WTC11 (cell line): ENCODE measurements around the gene GTF2I. TPM values are rescaled to one million over a fixed set of nuclear protein-coding genes. Genes with fewer than 3 reads are reported as not detected.

ENCODE experiments used
- ATAC-seq: fragments of 200-7000 bp; cut with Tn5 transposase; 2 replicates; pipeline ENCODE4 v1.10.0; 2021; ENCODE audit warnings: mild to moderate bottlenecking, moderate library complexity
- CTCF ChIA-PET: fragments of 300-600 bp; sonication (Branson Sonifier 250); formaldehyde crosslinking; loops from one replicate; lab custom pipeline; 2021; ENCODE audit warnings: antibody characterized with exemption; lab: Charles Lee
- POLR2A ChIA-PET: fragments of 350-600 bp; sonication (Branson Sonifier 250); formaldehyde crosslinking; loops from one replicate; lab custom pipeline; 2021; ENCODE audit warnings: antibody characterized with exemption; lab: Charles Lee
- DNase-seq: peaks from one replicate; pipeline ENCODE4 v3.0.0; 2021; ENCODE audit warnings: low spot score
- H3K27ac Mint-ChIP-seq: 2 replicates; pipeline ENCODE4 v1.8.0; 2021; ENCODE audit warnings: mixed read lengths
- H3K27me3 Mint-ChIP-seq: 2 replicates; pipeline ENCODE4 v1.8.0; 2021; ENCODE audit warnings: low read depth, mild to moderate bottlenecking, moderate library complexity, mixed read lengths
- H3K36me3 Mint-ChIP-seq: 2 replicates; pipeline ENCODE4 v1.8.0; 2021; ENCODE audit warnings: mixed read lengths
- H3K4me1 Mint-ChIP-seq: 2 replicates; pipeline ENCODE4 v1.8.0; 2022; ENCODE audit warnings: mixed read lengths
- H3K4me3 Mint-ChIP-seq: 2 replicates; pipeline ENCODE4 v1.8.0; 2021; ENCODE audit warnings: mild to moderate bottlenecking, moderate library complexity, mixed read lengths
- H3K9me3 Mint-ChIP-seq: 2 replicates; pipeline ENCODE4 v1.8.0; 2021; ENCODE audit warnings: mixed read lengths
- AR ChIP-seq: fragments of 250-450 bp; sonication (Bioruptor Pico); IDR thresholded peaks from 2 replicates; pipeline ENCODE4 v1.9.0; 2021; ENCODE audit warnings: mild to moderate bottlenecking
- ATF1 ChIP-seq: sonication (generic); formaldehyde crosslinking; IDR thresholded peaks from 2 replicates; pipeline ENCODE4 v1.8.1; 2023; ENCODE audit warnings: mild to moderate bottlenecking, moderate library complexity, missing genetic modification reagents
- CBFB ChIP-seq: sonication (generic); formaldehyde crosslinking; IDR thresholded peaks from 2 replicates; pipeline ENCODE4 v1.8.1; 2022; ENCODE audit warnings: mild to moderate bottlenecking, low read depth, missing genetic modification reagents
- CREB1 ChIP-seq: sonication (generic); formaldehyde crosslinking; IDR thresholded peaks from 2 replicates; pipeline ENCODE4 v1.8.0; 2023; ENCODE audit warnings: mild to moderate bottlenecking, missing genetic modification reagents
- ETV6 ChIP-seq: sonication (generic); formaldehyde crosslinking; IDR thresholded peaks from 2 replicates; pipeline ENCODE4 v1.8.1; 2022; ENCODE audit warnings: mild to moderate bottlenecking, missing genetic modification reagents
- FOXJ3 ChIP-seq: sonication (generic); formaldehyde crosslinking; IDR thresholded peaks from 2 replicates; pipeline ENCODE4 v1.9.0; 2021; ENCODE audit warnings: missing genetic modification reagents, mild to moderate bottlenecking, borderline replicate concordance
- FOXP1 ChIP-seq: sonication (generic); formaldehyde crosslinking; IDR thresholded peaks from 2 replicates; pipeline ENCODE4 v1.8.0; 2022; ENCODE audit warnings: missing genetic modification reagents, mild to moderate bottlenecking, moderate library complexity, borderline replicate concordance
- GRHL2 ChIP-seq: fragments of 250-450 bp; sonication (Bioruptor Pico); IDR thresholded peaks from 2 replicates; pipeline ENCODE4 v1.8.0; 2022; ENCODE audit warnings: mild to moderate bottlenecking, moderate library complexity; ENCODE audit not compliant: insufficient replicate concordance, severe bottlenecking
- HMGA2 ChIP-seq: fragments of 250-450 bp; sonication (Bioruptor Pico); IDR thresholded peaks from 2 replicates; pipeline ENCODE4 v1.4.0; 2021; ENCODE audit warnings: mild to moderate bottlenecking, moderate library complexity
- IRF1 ChIP-seq: sonication (generic); formaldehyde crosslinking; IDR thresholded peaks from 2 replicates; pipeline ENCODE4 v1.8.0; 2023; ENCODE audit warnings: missing genetic modification reagents
- IRF2 ChIP-seq: sonication (generic); formaldehyde crosslinking; IDR thresholded peaks from 2 replicates; pipeline ENCODE4 v1.8.0; 2022; ENCODE audit warnings: low read depth, missing genetic modification reagents, borderline replicate concordance
- NFATC4 ChIP-seq: fragments of 250-450 bp; sonication (Bioruptor Pico); IDR thresholded peaks from 2 replicates; pipeline ENCODE4 v1.9.0; 2021; ENCODE audit warnings: mild to moderate bottlenecking
- RELA ChIP-seq: sonication (generic); formaldehyde crosslinking; IDR thresholded peaks from 2 replicates; pipeline ENCODE4 v1.8.1; 2022; ENCODE audit warnings: missing genetic modification reagents, mild to moderate bottlenecking, borderline replicate concordance
- STAT6 ChIP-seq: sonication (generic); formaldehyde crosslinking; conservative IDR thresholded peaks from 2 replicates; pipeline ENCODE4 v1.8.1; 2023; ENCODE audit warnings: mild to moderate bottlenecking, low read depth, missing genetic modification reagents, moderate library complexity
- TEAD1 ChIP-seq: sonication (generic); formaldehyde crosslinking; IDR thresholded peaks from 2 replicates; pipeline ENCODE4 v1.8.0; 2022; ENCODE audit warnings: mild to moderate bottlenecking, missing genetic modification reagents
- ZMAT4 ChIP-seq: fragments of 250-450 bp; sonication (Bioruptor Pico); IDR thresholded peaks from 2 replicates; pipeline ENCODE4 v1.9.0; 2021; ENCODE audit warnings: mild to moderate bottlenecking
- ZNF138 ChIP-seq: sonication (generic); formaldehyde crosslinking; conservative IDR thresholded peaks from 2 replicates; pipeline ENCODE4 v1.8.1; 2022; ENCODE audit warnings: mild to moderate bottlenecking, moderate library complexity, missing genetic modification reagents
- ZNF671 ChIP-seq: fragments of 250-450 bp; sonication (Bioruptor Pico); IDR thresholded peaks from 2 replicates; pipeline ENCODE4 v1.8.0; 2021; ENCODE audit warnings: mild to moderate bottlenecking
- total RNA-seq: library from RNA; stranded (reverse); gene quantifications from 3 replicates; pipeline ENCODE4 v1.2.3, GENCODE V29; 2021

Gene GTF2I
- total RNA-seq, 1 experiment from 2014 or later: 308 TPM

- DNase-seq: no peak
- ChIA-PET CTCF (no interaction called here), POLR2A (no interaction called here)
- no peaks in the 10 kb centered on the region for H3K4me1 Mint-ChIP-seq
- no peak overlapping the region for H3K27ac Mint-ChIP-seq
- peaks cover 94% of the 10 kb centered on the region for H3K36me3 Mint-ChIP-seq
- TF ChIP-seq HMGA2 (CRISPR knock-in tag) (no peak), RELA (CRISPR knock-in tag) (no peak), AR (CRISPR knock-in tag) (no peak), STAT6 (CRISPR knock-in tag) (no peak), CBFB (CRISPR knock-in tag) (no peak), IRF2 (CRISPR knock-in tag) (no peak), FOXP1 (CRISPR knock-in tag) (no peak), GRHL2 (CRISPR knock-in tag) (no peak), ETV6 (no peak), ZNF138 (CRISPR knock-in tag) (no peak), FOXJ3 (no peak), ATF1 (CRISPR knock-in tag) (no peak), CREB1 (CRISPR knock-in tag) (no peak), TEAD1 (CRISPR knock-in tag) (no peak), ZMAT4 (CRISPR knock-in tag) (no peak)
- TF ChIP-seq, all 79 proteins: peak for 0
- H3K4me3 Mint-ChIP-seq: no peak overlapping the region
- H3K9me3 Mint-ChIP-seq: peaks cover 11% of the 10 kb centered on the region
- no peaks in the 10 kb centered on the region for H3K27me3 Mint-ChIP-seq
- no peak for ATAC-seq
Observed at GRCh38 chr7:74709880-74710671, 52.6 kb downstream of the GTF2I start.

- H3K4me1 Mint-ChIP-seq: no peaks in the 10 kb centered on the region
- no peak overlapping the region for H3K27ac Mint-ChIP-seq
- peaks cover 80% of the 10 kb centered on the region for H3K36me3 Mint-ChIP-seq
- POLR2A ChIA-PET: no interaction called here
- ATAC-seq: no peak
- H3K9me3 Mint-ChIP-seq: peaks cover 11% of the 10 kb centered on the region
- DNase-seq: no peak
- CTCF ChIA-PET: no interaction called here
- H3K4me3 Mint-ChIP-seq: no peak overlapping the region
- H3K27me3 Mint-ChIP-seq: no peaks in the 10 kb centered on the region
- TF ChIP-seq NFATC4 (CRISPR knock-in tag) (no peak), IRF1 (CRISPR knock-in tag) (no peak), ZNF671 (CRISPR knock-in tag) (no peak)
Observed at GRCh38 chr7:74713567-74713966, 56.0 kb downstream of the GTF2I start.
